Measurements from ENCODE around the gene PHLDA2. TPM values are rescaled to one million over a fixed set of nuclear protein-coding genes. Genes with fewer than 3 reads are reported as not detected.

The PHLDA2 gene
- total RNA-seq, 1 donor from 2014 or later: not detected

DNA sequence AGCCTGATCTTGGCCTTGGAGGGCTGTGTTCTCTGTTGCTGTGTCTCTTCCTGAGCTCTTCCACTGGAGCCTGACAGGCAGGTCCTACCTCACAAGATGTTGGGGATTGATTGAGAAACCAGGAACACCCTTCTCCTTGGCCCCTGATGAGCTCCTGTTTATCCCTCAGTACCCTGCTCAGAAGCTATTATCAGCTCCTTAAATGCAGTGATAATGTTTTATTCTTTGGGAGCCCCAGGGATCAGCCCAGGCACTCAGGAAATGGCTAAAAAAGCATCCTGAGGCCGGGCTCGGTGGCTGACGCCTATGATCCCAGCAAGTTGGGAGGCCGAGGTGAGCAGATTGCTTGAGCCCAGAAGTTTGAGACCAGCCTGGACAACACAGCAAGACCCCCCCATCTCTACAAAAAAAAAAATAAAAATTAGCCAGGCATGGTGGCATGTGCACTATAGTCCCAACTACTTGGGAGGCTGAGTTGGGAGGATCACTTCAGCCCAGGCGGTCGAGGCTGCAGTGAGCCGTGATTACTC, 4.9 kb upstream of the PHLDA2 start:
- peak; percentile 3 to 15 for DNase-seq (ENCODE audit: low spot score in 2 of 2)
- Histone ChIP-seq H3K4me1 (peaks cover 6 to 19% of the 10 kb centered on the region in 2 donors), H3K27ac (peak overlapping the region; percentile 76 to 88), H3K9me3 (peaks cover 5 to 10% of the 10 kb centered on the region in 2 donors), H3K27me3 (no peaks in the 10 kb centered on the region), H3K36me3 (no peaks in the 10 kb centered on the region), H3K4me3 (no peak overlapping the region)
- intact Hi-C loops (cut with DNase I): loop anchor here (5.0 kb wide), 1 partner anchor 228 kb away; no protein-coding TSS in a partner anchor
- TF ChIP-seq, protein P1, sequence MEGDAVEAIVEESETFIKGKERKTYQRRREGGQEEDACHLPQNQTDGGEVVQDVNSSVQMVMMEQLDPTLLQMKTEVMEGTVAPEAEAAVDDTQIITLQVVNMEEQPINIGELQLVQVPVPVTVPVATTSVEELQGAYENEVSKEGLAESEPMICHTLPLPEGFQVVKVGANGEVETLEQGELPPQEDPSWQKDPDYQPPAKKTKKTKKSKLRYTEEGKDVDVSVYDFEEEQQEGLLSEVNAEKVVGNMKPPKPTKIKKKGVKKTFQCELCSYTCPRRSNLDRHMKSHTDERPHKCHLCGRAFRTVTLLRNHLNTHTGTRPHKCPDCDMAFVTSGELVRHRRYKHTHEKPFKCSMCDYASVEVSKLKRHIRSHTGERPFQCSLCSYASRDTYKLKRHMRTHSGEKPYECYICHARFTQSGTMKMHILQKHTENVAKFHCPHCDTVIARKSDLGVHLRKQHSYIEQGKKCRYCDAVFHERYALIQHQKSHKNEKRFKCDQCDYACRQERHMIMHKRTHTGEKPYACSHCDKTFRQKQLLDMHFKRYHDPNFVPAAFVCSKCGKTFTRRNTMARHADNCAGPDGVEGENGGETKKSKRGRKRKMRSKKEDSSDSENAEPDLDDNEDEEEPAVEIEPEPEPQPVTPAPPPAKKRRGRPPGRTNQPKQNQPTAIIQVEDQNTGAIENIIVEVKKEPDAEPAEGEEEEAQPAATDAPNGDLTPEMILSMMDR (IDR thresholded peaks at IDR 0.05): no peak

DNA sequence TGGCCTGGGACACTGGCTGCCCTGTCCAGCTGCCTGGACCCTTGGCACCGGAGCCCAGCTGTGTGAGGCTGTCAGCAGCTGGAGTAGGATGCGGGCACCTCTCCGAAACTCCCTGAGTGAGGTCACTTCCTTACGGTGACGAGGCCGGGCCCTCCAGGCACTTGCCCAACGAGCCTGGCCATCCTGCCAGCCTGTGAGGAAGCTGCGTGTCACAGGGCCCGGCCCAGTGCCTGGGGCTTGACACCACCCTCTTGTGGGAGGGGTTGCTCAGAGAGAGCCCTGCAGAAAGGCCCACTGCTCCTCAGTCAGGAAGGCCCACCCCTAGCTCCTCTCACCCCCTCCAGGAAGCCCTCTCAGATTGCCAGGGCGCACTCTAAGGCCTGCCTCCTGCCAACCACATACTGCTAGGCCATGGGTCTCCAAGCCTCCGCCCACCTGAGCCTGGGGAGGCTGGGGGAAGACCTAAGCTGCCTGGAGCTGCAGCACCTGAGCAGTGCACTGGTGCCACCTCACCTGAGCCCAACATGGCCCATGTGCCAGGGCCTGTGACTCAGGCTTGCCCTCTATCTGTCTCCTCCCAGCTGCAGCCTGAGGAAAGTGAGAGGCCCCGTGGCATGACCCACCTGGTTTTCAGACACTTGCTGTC, 4.3 kb upstream of the PHLDA2 start:
- no peaks in the 10 kb centered on the region for H3K27me3 ChIP-seq
- peaks cover 6 to 25% of the 10 kb centered on the region in 2 donors for H3K4me1 ChIP-seq
- peak overlapping the region; percentile 76 to 88 for H3K27ac ChIP-seq
- DNase-seq (ENCODE audit: low spot score in 2 of 2): peak; percentile 88 to 95
- intact Hi-C loops (cut with DNase I): loop anchor here (5.0 kb wide), 1 partner anchor 229 kb away; no protein-coding TSS in a partner anchor
- H3K4me3 ChIP-seq: peak overlapping the region; percentile 14 to 41
- TF ChIP-seq, protein P1 (IDR thresholded peaks at IDR 0.05): no peak
- no peaks in the 10 kb centered on the region for H3K36me3 ChIP-seq
- peaks cover 5 to 10% of the 10 kb centered on the region in 2 donors for H3K9me3 ChIP-seq

DNA sequence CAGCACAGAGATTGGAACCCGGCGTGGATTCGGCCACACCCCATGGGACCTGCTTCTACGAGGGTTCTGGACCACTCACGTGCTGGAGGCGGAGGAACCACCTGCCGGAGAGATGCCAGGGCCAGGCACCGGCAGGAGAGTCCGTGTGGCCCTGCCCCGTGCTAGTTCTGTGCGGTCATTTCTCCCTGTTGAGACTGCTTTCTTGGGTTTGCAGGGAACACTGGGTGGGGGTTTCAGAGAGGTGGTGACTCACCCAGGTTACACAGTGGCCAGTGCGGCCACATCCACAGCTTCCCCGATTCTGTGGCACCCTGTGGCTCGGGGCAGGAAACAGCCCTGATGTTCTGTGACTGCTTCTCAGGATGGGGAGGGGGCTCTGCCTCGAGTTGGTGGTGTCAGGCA, 3.6 kb upstream of the PHLDA2 start:
- peaks cover under 1 to 7% of the 10 kb centered on the region in 2 donors for H3K9me3 ChIP-seq
- peak overlapping the region; percentile 14 to 41 for H3K4me3 ChIP-seq
- TF ChIP-seq, protein P1 (IDR thresholded peaks at IDR 0.05): no peak
- peaks cover 6 to 29% of the 10 kb centered on the region in 2 donors for H3K4me1 ChIP-seq
- peak; percentile 67 to 81 for DNase-seq (ENCODE audit: low spot score in 2 of 2)
- H3K36me3 ChIP-seq: no peaks in the 10 kb centered on the region
- H3K27me3 ChIP-seq: no peaks in the 10 kb centered on the region
- intact Hi-C loops (cut with DNase I): loop anchor here (5.0 kb wide), 1 partner anchor 229 kb away; no protein-coding TSS in a partner anchor
- H3K27ac ChIP-seq: peak overlapping the region; percentile 76 to 88

DNA sequence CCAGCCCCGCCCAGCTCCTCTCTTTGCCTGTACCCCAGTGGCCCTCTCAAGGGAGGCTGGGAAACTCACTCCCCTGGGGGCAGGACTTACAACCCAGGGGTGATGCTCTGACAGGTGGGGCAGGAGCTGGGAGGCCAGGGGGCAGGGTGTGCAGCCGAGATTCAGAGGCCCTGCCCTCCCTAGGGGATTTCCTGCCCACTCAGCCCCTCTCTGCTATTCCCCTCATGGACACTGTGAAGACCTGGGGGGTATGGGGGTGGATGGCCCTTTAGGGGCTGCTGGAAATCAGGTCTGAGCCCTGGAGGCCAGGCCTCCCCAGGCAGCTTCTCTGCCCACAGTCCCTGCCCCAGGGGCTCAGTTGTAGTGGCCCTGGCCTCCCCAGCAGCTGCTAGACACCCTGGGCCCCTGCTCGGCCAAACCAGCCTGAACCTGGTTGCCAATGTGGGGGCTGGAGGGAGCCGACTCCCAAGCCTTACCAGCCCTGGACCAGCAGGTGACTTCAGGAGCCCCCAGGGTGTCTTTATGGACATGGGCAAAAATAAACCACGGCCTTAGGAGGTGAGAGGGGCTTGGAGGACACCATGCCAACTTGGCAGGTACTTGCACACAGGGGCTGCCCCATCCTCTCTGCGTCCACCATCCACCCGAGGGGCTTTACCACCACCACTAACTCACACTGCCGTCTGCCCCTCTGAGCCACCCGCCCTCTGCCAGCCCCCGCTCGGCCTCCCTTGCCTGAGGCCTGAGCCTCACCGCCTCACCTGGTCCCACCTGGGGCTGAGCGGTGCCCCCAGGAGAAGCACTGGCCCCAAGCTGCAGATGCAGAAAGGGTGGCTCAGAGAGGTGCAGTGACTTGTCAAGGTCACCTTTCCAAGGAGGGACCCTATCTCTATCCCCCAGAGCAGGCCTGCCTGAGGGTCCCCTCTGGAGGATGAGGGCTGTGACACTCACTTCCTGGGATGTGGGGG, 2.8 kb upstream of the PHLDA2 start:
- Histone ChIP-seq H3K9me3 (no peaks in the 10 kb centered on the region), H3K4me3 (no peak overlapping the region), H3K27me3 (no peaks in the 10 kb centered on the region), H3K27ac (peak overlapping the region; percentile 76 to 88), H3K4me1 (peaks cover 6 to 30% of the 10 kb centered on the region in 2 donors), H3K36me3 (no peaks in the 10 kb centered on the region)
- DNase-seq (ENCODE audit: low spot score in 2 of 2): no peak
- intact Hi-C loops (cut with DNase I): loop anchor here (5.0 kb wide), 1 partner anchor 230 kb away; no protein-coding TSS in a partner anchor
- TF ChIP-seq, protein P1 (IDR thresholded peaks at IDR 0.05): no peak

DNA sequence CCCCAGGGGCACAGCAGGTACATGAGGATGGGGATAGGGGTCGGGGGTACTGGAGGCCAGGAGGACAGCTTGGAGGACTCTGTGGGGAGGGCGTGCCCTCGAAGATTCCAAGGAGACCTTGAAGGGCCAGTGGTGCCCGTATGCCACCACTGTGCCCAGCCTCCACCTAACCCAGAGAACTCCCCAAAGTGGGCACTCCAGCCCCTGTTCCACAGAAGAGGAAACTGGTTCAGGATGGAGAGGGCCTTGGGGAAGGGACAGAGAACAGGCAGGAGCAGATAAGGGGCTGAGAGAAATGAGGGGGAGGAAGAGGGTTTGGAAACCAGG, 2.2 kb upstream of the PHLDA2 start:
- H3K4me3 ChIP-seq: no peak overlapping the region
- no peaks in the 10 kb centered on the region for H3K36me3 ChIP-seq
- H3K9me3 ChIP-seq: no peaks in the 10 kb centered on the region
- TF ChIP-seq, protein P1 (IDR thresholded peaks at IDR 0.05): no peak
- no peak for DNase-seq (ENCODE audit: low spot score in 2 of 2)
- no peaks in the 10 kb centered on the region for H3K27me3 ChIP-seq
- peaks cover 6 to 30% of the 10 kb centered on the region in 2 donors for H3K4me1 ChIP-seq
- intact Hi-C loops (cut with DNase I): loop anchor here (5.0 kb wide), 1 partner anchor 231 kb away; no protein-coding TSS in a partner anchor
- peak overlapping the region in 1 of 2 donors; percentile 76 for H3K27ac ChIP-seq
